Ectodermal cell (in vitro differentiated cells): ENCODE data around the gene SHC3.

Experiments
- H3K27ac ChIP-seq: 2 replicates; pipeline ENCODE4 v1.7.0; 2013; ENCODE audit warnings: mild to moderate bottlenecking, low read depth, low read length; ENCODE audit not compliant: insufficient read depth, poor library complexity, severe bottlenecking
- H3K27me3 ChIP-seq: 2 replicates; pipeline ENCODE4 v1.7.0; 2013; ENCODE audit warnings: mild to moderate bottlenecking, low read length; ENCODE audit not compliant: insufficient read depth, control insufficient read depth, poor library complexity, severe bottlenecking
- H3K36me3 ChIP-seq: one replicate; pipeline ENCODE4 v1.7.0; 2013; ENCODE audit warnings: low read length; ENCODE audit not compliant: control insufficient read depth, insufficient read depth
- H3K4me1 ChIP-seq: one replicate; pipeline ENCODE4 v1.7.0; 2013; ENCODE audit warnings: low read length; ENCODE audit not compliant: control insufficient read depth, insufficient read depth
- H3K4me3 ChIP-seq: 2 replicates; pipeline ENCODE4 v1.7.0; 2013; ENCODE audit warnings: low read depth, low read length, control low read depth; ENCODE audit not compliant: insufficient read depth
- H3K9me3 ChIP-seq: 2 replicates; pipeline ENCODE4 v1.7.0; 2013; ENCODE audit warnings: mild to moderate bottlenecking, low read length, moderate library complexity; ENCODE audit not compliant: control insufficient read depth
- WGBS, 2 experiments: methylation state at CpG; one replicate each; pipeline ENCODE4 v1.1.7; 2013; ENCODE audit warnings: missing lambda C conversion rate in 2 of 2; 5-methylcytosine and 5-hydroxymethylcytosine counted together

The SHC3 gene

GRCh38 chr9:89093201-89093975 is 85.2 kb downstream of the SHC3 start:
- Histone ChIP-seq H3K9me3 (no peaks in the 10 kb centered on the region), H3K4me1 (no peaks in the 10 kb centered on the region), H3K27ac (no peak overlapping the region), H3K36me3 (no peaks in the 10 kb centered on the region), H3K27me3 (no peaks in the 10 kb centered on the region), H3K4me3 (no peak overlapping the region)
- 61 to 100% methylated on average over 3 of the region's 3 CpGs for WGBS, 2 experiments

GRCh38 chr9:89089176-89089575 is 89.4 kb downstream of the SHC3 start:
- H3K4me1 ChIP-seq, result no peaks in the 10 kb centered on the region
- no peaks in the 10 kb centered on the region for H3K9me3 ChIP-seq
- no peak overlapping the region for H3K27ac ChIP-seq
- no peaks in the 10 kb centered on the region for H3K36me3 ChIP-seq
- no peak overlapping the region for H3K4me3 ChIP-seq
- WGBS, 2 experiments, result 71 to 82% methylated on average over 3 of the region's 3 CpGs
- H3K27me3 ChIP-seq, result no peaks in the 10 kb centered on the region

- Histone ChIP-seq H3K4me3 (no peak overlapping the region), H3K27me3 (no peaks in the 10 kb centered on the region), H3K4me1 (no peaks in the 10 kb centered on the region), H3K27ac (no peak overlapping the region), H3K36me3 (no peaks in the 10 kb centered on the region), H3K9me3 (no peaks in the 10 kb centered on the region)
- WGBS, 2 experiments, result 92 to 95% methylated on average over 6 of the region's 6 CpGs
These were observed 95.0 kb downstream of the SHC3 start for GRCh38 chr9:89083626-89084025.

- H3K27ac ChIP-seq, result no peak overlapping the region
- no peaks in the 10 kb centered on the region for H3K36me3 ChIP-seq
- 94 to 98% methylated on average over 3 of the region's 3 CpGs for WGBS, 2 experiments
- no peaks in the 10 kb centered on the region for H3K27me3 ChIP-seq
- H3K4me3 ChIP-seq, result no peak overlapping the region
- no peaks in the 10 kb centered on the region for H3K9me3 ChIP-seq
- no peaks in the 10 kb centered on the region for H3K4me1 ChIP-seq
These were observed 98.4 kb downstream of the SHC3 start for GRCh38 chr9:89080193-89080592.

GRCh38 chr9:89079391-89079790 is 99.2 kb downstream of the SHC3 start:
- no peak overlapping the region for H3K4me3 ChIP-seq
- H3K36me3 ChIP-seq, result no peaks in the 10 kb centered on the region
- no peaks in the 10 kb centered on the region for H3K27me3 ChIP-seq
- 91 to 94% methylated on average over 2 of the region's 2 CpGs for WGBS, 2 experiments
- H3K4me1 ChIP-seq, result no peaks in the 10 kb centered on the region
- H3K9me3 ChIP-seq, result no peaks in the 10 kb centered on the region
- H3K27ac ChIP-seq, result no peak overlapping the region

GRCh38 chr9:89078860-89079259 is 99.8 kb downstream of the SHC3 start:
- H3K27me3 ChIP-seq, result no peaks in the 10 kb centered on the region
- no peak overlapping the region for H3K27ac ChIP-seq
- 90 to 91% methylated on average over 4 to 5 of the region's 6 CpGs for WGBS, 2 experiments
- no peak overlapping the region for H3K4me3 ChIP-seq
- no peaks in the 10 kb centered on the region for H3K9me3 ChIP-seq
- no peaks in the 10 kb centered on the region for H3K36me3 ChIP-seq
- no peaks in the 10 kb centered on the region for H3K4me1 ChIP-seq

GRCh38 chr9:89078421-89078820 is 100.2 kb downstream of the SHC3 start:
- WGBS, 2 experiments, result 91 to 94% methylated on average over 6 of the region's 6 CpGs
- Histone ChIP-seq H3K4me1 (no peaks in the 10 kb centered on the region), H3K9me3 (no peaks in the 10 kb centered on the region), H3K4me3 (no peak overlapping the region), H3K27ac (no peak overlapping the region), H3K36me3 (no peaks in the 10 kb centered on the region), H3K27me3 (no peaks in the 10 kb centered on the region)

- no peaks in the 10 kb centered on the region for H3K36me3 ChIP-seq
- WGBS, 2 experiments, result 91% methylated on average over 7 of the region's 7 CpGs
- H3K9me3 ChIP-seq, result no peaks in the 10 kb centered on the region
- H3K27ac ChIP-seq, result no peak overlapping the region
- no peaks in the 10 kb centered on the region for H3K4me1 ChIP-seq
- H3K27me3 ChIP-seq, result no peaks in the 10 kb centered on the region
- no peak overlapping the region for H3K4me3 ChIP-seq
These were observed 101.1 kb downstream of the SHC3 start for GRCh38 chr9:89077519-89077918.

- no peak overlapping the region for H3K27ac ChIP-seq
- no peaks in the 10 kb centered on the region for H3K27me3 ChIP-seq
- H3K36me3 ChIP-seq, result no peaks in the 10 kb centered on the region
- H3K9me3 ChIP-seq, result no peaks in the 10 kb centered on the region
- H3K4me1 ChIP-seq, result no peaks in the 10 kb centered on the region
- H3K4me3 ChIP-seq, result no peak overlapping the region
- 80 to 81% methylated on average over 3 of the region's 3 CpGs for WGBS, 2 experiments
These were observed 105.2 kb downstream of the SHC3 start for GRCh38 chr9:89073397-89073796.

- no peaks in the 10 kb centered on the region for H3K27me3 ChIP-seq
- whole genome bisulfite sequencing, 2 experiments, result 91 to 94% methylated on average over 4 of the region's 4 CpGs
- no peak overlapping the region for H3K27ac ChIP-seq
These were observed 107.0 kb downstream of the SHC3 start for GRCh38 chr9:89071591-89071990.

More at GRCh38 chr9:89071591-89071990, 107.0 kb downstream of the SHC3 start:
- Histone ChIP-seq H3K4me3 (no peak overlapping the region), H3K9me3 (no peaks in the 10 kb centered on the region), H3K4me1 (no peaks in the 10 kb centered on the region), H3K36me3 (no peaks in the 10 kb centered on the region)
